Measurements from ENCODE around the gene BGLAP.
A peak's percentile ranks its signal among the peaks of the same experiment; 100 is the strongest.
"Not testable (repeated sequence)": the region's sequence is repeated elsewhere in the genome, so short reads cannot be mapped to it uniquely, and the experiment has no call there.

BGLAP gene
- long read RNA-seq, donor 1, partial matches to known transcripts, result 0 of 1 reads
- long read RNA-seq, donor 1, other reads (novel, unspliced or antisense), result 0 of 1 reads
- long read RNA-seq, donor 2, result 0 reads
- long read RNA-seq, donor 3, result 0 reads
- long read RNA-seq, donor 4, partial matches to known transcripts, result 0 of 1 reads
- long read RNA-seq, donor 4, other reads (novel, unspliced or antisense), result 0 of 1 reads
- long read RNA-seq, donor 5, result 0 reads
- long read RNA-seq, donor 6, result 0 reads
- long read RNA-seq, donor 7, result 0 reads
- long read RNA-seq, donor 8, partial matches to known transcripts, result 0 of 1 reads
- long read RNA-seq, donor 8, other reads (novel, unspliced or antisense), result 0 of 1 reads

DNA sequence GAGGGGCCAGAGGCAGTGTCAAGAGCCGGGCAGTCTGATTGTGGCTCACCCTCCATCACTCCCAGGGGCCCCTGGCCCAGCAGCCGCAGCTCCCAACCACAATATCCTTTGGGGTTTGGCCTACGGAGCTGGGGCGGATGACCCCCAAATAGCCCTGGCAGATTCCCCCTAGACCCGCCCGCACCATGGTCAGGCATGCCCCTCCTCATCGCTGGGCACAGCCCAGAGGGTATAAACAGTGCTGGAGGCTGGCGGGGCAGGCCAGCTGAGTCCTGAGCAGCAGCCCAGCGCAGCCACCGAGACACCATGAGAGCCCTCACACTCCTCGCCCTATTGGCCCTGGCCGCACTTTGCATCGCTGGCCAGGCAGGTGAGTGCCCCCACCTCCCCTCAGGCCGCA, at the start of gene BGLAP:
Gene BGLAP (plus strand): TSS at position 259 of the 400 bp plus-strand sequence. CDS start 48 bp downstream, at position 307.
- DNase-seq, result no peak

DNA sequence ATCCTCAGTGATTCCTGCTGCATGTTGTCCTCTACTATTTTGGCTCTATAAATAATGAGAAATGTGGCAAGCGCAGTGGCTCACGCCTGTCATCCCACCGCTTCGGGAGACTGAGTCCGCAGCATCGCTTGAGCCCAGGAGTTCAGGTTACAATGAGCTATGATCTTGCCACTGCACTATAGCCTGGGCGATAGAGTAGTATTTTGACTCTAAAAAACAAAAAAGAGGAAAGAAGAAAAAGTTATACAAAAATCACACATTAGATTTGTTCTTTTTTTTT, 48.8 kb upstream of the BGLAP start:
- no peak for DNase-seq

DNA sequence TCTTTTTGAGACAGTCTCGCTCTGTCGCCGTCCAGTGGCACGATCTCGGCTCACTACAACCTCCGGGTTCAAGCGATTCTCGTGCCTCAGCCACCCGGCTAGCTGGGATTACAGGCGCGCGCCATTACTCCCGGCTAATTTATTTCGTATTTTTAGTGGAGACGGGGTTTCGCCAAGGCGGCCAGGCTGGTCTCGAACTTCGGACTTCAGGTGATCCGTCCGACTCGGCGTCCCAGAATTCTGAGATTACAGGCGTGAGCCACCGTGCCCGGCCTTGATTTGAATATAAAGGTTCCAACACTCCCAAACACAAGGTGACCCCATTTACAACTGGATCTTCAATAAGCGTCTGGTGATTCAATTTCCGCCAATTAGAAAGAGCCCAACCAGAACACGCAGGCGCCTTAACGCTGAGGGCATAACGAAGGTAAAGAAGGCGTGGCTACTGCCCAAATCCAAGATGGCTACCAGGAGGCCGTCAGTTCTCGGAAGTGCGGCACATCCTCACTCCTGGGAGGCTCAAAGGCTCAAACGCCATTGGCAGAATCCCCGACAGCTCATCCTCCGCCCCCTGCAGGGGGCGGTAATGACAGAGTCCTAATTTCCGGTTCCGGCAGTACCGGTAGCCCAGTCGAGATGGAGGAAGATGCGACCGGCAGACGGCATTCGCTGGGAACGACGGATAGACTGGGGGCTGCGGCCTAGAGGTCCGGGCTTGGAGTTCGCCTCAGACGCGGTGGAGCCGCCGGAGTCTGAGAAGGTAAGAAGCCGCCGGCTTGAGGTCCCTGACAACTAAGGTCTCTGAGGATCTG, 48.3 kb upstream of the BGLAP start, which contains the start of gene SLC25A44:
Gene SLC25A44 (plus strand): TSS at position 617 of the 812 bp plus-strand sequence. CDS start 5,744 bp downstream, outside the sequence.
- DNase-seq, result peak; percentile 86

DNA sequence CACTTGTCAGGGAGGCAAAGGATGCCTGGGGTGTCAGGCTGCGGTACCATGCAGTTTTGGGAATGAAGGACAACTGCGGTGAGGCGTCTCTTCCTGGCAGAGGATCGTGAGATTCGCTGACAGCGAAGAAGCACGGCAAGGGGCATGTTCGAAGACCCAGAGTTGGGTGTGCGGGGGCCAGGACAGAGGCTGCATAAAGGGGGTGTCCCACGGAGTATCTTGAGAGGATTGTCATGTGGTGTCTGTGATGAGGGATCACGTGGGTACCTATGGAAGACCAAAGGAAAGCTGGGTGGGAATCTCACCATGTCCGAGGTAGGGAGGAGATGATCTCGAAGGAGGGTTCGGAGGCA, 47.7 kb upstream of the BGLAP start:
- DNase-seq, result no peak

DNA sequence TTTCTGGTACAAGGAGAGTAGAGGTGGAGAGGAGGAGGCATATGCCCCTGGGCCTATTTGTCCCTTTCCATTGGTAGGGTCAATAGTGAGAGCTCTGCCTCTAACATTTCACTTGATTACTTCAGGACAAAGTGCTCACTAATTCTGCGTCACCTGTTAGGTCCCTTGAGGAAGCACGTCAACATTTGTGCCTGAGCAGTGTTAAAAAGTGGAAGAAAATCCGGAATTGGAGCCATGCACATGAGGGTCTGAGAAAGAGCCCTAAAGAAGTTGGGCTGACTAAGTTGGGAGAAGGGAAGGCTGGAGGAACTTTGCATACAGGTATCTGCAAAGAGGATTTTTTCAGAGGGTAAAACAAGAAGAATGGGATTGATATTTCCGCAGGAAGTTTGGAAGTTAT, 46.1 kb upstream of the BGLAP start:
- no peak for DNase-seq

DNA sequence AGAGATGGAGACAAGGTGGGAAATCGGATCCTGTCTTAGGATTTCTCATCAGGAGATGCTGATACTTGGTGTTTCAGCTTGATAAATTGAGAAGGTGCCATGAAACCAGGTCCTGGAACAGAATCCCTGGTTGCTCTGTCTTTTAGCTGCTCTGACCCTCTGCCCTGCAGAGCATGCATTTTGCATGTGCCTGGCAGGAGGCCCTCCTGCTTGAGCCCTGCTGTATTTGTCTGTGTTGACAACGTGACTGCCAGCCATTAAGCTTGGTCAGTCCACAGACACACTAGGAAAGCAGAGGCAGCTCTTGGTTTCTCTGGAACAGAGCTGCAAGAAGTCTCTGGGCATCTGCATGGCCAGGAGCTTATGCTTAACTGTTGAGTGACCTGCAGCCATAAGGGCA, 45.5 kb upstream of the BGLAP start:
- no peak for DNase-seq

DNA sequence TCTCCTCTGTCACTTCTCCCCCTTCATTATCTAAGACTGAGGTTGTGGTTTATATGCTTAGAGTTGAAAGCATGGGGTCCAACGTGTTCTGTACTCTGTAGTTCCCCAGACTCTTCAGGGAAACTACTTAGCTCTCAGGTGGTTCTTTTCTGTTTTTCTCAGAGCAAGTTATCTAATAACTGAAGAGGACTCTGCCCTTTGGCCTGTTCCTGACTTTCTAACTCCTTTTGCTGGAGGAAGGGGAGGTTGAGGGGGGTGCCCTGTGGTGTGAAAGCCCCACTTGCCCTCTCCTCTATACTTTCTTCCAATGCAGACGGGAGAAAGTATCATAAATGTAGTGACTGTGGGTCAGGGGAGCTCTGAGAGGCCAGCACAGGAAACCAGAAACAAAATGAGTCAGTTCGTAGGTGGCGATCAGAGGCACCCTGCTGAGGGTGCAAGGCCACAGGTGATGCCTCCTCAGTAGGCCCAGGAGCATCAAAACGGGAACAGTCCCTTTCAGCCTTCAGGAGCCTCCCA, 43.1 kb upstream of the BGLAP start:
- DNase-seq, result no peak

DNA sequence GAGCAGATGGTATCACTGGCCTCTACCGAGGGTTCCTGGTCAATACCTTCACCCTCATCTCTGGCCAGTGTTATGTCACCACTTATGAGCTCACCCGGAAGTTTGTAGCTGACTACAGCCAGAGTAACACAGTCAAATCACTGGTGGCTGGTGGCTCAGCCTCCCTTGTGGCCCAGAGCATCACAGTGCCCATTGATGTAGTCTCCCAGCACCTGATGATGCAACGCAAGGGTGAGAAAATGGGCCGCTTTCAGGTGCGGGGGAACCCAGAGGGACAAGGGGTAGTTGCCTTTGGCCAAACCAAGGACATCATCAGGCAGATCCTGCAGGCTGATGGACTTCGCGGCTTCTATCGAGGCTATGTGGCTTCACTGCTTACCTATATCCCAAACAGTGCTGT, 41.9 kb upstream of the BGLAP start:
- no peak for DNase-seq

DNA sequence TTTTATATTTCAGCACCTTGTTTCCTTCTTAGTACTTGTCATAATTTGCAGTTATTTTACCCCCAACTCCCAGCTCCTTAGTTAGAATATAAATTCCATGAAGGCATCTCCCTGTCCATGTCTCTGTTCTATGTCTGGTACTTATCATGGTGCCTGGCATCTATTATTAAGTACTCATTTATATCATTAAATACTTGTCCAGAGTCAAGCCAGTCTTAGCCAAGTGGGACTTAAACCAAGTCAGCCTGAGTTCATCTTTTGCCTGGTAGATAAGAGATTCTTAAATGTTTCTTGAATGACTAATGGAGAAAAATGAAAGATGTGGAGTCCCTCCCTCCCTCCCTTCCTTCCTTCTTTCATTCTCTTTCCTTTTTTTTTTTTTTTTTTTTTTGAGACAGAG, 38.7 kb upstream of the BGLAP start:
- DNase-seq, result no peak

DNA sequence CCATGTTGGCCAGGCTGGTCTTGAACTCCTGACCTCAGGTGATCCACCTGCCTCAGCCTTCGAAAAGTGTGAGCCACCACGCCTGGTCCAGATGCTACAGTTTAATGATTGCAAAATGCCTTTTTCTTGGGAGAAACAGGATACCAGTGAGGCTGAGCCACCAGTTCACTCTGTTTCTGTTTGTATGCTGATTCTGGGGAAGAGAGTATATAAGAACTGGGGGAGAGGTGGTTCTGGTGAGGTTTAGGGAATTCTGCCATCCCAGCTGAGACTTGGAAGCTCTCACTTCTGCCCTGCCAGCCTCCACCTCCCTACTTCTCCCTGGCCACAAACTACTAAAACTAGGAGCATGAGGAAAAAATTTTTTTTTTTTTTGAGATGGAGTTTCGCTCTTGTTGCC, 37.3 kb upstream of the BGLAP start:
- no peak for DNase-seq

DNA sequence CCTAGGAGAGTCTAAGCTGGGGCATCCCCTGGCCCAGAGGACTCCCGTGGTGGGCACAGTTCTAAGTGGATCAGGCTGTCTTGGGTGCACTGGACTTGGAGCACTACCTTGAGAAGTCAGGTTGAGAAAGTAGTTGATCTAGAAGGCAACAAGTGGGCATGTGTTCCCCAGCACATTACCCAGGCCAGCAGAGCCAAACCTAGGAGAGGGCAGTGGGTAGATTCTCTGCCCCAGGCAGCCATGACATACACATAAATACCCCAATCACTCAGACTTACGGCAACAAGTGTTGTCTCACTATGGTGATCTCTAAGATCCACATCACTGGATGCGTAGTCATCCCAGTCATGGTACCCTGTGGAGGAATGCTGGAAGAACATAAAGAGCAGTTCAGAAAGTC, 30.7 kb upstream of the BGLAP start:
- DNase-seq, result no peak

DNA sequence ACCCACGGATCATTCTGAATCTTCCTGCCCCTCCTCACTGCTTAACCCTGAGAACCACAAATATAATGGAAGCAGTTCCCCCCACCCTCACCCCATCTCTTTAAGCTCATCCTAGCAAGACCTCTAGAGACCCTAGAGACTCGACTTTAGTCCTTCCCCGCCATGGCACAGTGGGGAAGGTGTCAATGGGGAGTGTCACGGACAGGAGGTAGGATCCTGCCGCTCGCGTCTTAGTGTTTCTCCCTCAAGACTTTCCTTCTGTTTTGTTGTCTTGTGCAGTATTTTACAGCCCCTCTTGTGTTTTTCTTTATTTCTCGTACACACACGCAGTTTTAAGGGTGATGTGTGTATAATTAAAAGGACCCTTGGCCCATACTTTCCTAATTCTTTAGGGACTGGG, 29.9 kb upstream of the BGLAP start:
- no peak for DNase-seq

DNA sequence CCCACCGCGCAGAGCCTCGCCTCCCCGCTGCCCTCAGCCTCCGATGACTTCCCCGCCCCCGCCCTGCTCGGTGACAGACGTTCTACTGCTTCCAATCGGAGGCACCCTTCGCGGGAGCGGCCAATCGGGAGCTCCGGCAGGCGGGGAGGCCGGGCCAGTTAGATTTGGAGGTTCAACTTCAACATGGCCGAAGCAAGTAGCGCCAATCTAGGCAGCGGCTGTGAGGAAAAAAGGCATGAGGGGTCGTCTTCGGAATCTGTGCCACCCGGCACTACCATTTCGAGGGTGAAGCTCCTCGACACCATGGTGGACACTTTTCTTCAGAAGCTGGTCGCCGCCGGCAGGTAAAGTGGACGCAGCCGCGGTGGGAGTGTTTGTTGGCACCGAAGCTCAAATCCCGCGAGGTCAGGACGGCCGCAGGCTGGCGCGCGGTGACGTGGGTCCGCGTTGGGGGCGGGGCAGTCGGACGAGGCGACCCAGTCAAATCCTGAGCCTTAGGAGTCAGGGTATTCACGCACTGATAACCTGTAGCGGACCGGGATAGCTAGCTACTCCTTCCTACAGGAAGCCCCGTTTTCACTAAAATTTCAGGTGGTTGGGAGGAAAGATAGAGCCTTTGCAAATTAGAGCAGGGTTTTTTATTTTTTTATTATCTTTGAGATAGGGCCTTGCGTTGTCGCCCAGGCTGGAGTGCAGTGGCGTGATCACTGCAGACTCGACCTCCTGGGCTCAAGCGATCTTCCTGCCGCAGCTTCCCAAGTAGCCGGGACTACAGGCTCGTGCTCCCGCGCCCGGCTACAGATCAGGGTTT, 28.9 kb upstream of the BGLAP start, which contains the start of gene PMF1:
Gene PMF1 (plus strand): TSS at position 175 of the 811 bp plus-strand sequence. CDS start 9 bp downstream, at position 184.
- peak; percentile 100 for DNase-seq

DNA sequence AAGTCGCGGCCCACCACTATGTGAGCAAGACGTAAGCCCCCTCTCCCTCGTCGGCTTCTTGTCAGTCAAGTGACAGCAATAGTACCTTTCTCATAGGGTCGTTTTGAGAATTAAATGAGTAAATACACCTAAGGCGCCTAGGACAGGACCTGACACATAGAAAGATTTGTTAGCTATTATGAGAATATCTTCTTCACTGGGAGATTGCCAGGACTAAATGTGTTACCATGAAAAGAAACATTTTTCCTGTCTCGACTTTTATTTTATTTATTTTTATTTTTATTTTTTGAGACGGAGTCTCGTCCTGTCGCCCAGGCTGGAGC, 28.4 kb upstream of the BGLAP start:
- no peak for DNase-seq

DNA sequence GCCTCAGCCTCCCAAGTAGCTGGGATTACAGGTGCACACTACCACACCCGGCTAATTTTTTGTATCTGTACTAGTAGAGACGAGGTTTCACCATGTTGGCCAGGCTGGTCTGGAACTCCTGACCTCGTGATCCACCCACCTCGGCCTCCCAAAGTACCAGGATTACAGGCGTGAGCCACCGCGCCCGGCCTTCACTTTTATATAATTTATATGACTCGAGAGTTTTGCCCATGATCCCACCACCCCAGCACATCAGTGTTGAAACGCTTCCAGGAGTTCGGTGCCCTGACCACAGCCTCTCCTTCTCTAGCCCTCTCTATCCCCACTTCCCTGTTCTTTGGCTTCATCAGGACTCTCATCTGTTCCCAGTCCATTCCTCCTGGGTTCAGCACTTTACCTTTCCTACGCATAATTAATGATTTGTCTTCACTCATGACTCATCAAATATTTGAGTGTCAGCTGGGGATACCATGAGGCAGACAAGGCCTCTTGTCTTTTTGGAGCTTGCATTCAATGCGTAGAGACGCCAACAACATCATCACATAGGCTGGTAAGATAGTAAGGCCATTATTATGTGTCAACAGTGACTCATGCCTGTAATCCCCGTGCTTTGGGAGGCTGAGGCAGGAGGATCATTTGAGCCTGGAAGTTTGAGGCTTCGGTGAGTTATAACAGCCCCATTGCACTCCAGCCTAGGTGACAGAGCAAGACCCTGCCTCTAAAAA, 27.8 kb upstream of the BGLAP start:
- no peak for DNase-seq

DNA sequence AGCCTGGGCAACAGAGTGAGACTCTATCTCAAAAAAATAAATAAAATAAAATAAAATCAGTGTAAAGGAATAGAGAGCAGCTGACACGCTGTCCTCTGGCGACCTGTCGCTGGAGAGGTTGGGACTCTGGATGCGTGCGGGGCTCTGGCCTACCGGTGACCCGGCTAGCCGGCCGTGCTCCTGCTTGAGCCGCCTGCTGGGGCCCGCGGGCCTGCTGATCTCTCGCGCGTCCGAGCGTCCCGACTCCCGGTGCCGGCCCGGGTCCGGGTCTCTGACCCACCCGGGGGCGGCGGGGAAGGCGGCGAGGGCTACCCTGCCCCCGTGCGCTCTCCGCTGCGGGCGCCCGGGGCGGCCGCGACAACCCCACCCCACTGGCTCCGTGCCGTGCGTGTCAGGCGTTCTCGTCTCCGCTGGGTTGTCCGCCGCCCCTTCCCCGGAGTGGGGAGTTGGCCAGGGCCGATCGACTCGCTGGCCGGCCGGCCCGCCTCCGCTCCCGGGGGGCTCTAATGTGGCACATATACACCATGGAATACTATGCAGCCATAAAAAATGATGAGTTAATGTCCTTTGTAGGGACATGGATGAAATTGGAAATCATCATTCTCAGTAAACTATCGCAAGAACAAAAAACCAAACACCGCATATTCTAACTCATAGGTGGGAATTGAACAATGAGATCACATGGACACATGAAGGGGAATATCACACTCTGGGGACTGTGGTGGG, 25.5 kb upstream of the BGLAP start:
- DNase-seq, result not testable (repeated sequence)

DNA sequence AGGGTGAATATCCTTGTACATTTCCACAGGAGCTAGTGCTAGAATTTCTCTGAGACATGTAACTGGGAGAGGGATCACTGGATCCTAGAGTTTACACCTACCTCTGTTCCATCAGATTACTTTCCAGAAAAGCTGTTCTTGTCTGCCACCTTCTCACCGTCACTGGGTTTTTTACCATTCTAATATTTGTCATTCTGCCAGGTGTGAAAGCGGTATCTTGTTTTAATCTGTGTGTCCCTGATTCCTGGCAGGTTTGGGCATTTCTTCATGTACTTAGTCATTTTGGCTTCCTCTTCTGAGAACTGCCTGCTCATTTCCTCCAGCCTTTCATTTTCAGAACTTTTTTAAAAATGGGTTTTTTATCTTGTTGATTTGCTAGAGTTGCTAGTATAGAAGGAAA, 24.1 kb upstream of the BGLAP start:
- DNase-seq, result no peak

DNA sequence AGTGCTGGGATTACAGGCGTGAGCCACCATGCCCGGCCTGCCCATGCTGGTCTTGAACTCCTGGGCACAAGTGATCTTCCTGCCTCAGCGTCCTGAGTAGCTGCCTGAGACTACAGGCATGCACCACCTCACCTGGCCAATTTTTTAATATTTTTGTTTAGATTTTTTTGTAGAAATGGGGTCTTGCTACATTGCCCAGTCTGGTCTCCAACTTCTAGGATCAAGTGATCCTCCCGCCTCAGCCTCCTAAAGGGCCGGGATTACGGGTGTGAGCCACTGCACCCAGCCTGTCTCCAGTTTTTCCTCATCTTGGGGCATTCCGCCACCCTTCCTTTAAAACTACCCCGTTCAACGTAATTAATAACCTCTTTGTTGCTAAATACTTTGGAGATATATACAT, 21.8 kb upstream of the BGLAP start:
- no peak for DNase-seq

DNA sequence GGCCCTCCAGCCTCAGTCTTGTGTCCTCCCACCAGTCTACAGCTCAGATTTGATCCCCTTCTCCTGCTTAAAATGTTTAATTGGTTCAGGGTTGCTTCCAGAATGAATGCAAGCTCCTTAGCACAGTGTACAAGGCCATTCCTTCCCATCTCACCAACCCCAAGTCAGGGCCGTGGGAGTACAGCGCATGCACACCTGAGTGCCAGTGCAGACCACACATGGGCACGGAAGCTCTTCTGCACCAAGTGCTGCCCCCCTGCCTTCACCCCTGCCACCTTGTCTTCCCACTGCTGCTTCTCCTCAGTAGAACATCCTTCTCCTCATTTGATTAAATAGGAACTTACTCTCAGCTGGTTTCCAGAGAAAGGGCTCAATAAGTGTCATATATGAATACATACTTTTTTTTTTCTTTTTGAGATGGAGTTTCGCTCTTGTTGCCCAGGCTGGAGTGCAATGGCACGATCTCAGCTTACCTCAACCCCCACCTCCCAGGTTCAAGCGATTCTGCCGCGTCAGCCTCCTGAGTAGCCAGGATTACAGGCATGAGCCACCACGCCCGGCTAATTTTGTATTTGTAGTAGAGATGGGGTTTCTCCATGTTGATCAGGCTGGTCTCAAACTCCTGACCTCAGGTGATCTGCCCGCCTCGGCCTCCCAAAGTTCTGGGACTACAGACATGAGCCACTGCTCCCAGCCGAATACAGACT, 19.8 kb upstream of the BGLAP start:
- DNase-seq, result no peak

DNA sequence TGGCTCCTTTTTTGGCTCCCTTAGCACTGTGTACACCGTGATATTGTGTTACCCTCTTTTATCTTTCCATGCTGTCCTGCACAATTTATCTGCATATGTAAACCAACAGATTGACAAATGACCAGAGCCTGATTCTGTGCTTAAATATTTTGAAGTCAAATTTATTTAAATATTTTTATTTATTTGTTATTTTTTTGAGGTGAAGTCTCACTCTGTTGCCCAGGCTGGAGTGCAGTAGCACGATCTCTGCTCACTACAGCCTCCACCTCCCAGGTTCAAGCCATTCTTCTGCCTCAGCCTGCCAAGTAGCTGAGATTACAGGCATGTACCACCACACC, 16.3 kb upstream of the BGLAP start:
- no peak for DNase-seq

DNA sequence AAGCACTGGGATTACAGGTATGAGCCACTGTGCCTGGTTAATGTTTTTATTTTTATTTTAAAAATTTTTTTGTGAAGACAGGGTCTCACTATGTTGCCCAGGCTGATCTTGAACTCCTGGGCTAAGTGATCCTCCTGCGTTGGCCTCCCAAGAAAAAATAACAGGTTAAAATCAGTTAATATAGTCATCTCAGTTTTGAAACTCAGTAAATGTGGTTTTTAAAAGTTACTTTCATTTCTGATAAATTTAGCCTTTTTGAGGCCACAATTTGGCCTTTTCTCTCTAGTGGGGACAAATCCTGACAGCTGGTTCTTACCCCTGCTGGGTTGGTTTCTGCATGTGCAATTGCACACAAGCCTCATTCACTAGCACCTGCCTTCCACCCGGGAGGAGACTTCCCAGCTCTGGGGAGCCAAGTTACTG, 15.9 kb upstream of the BGLAP start:
- DNase-seq, result no peak

Measured in right kidney (tissue), 9 donors.